Glutamatergic neuron (in vitro differentiated cells): ENCODE data around the gene SRRM1. TPM values are rescaled to one million over a fixed set of nuclear protein-coding genes. Genes with fewer than 3 reads are reported as not detected.

Experiments
- DNase-seq: peaks from one replicate; pipeline ENCODE4 v3.0.0; 2022
- H3K27ac Mint-ChIP-seq: one replicate; pipeline ENCODE4 v1.8.0; 2020; ENCODE audit warnings: mild to moderate bottlenecking, mixed read lengths, inconsistent platforms; ENCODE audit not compliant: unreplicated experiment
- H3K27me3 Mint-ChIP-seq: one replicate; pipeline ENCODE4 v1.8.0; 2020; ENCODE audit warnings: mild to moderate bottlenecking, moderate library complexity, mixed read lengths, inconsistent platforms; ENCODE audit not compliant: unreplicated experiment
- H3K36me3 Mint-ChIP-seq: one replicate; pipeline ENCODE4 v1.8.0; 2020; ENCODE audit warnings: mild to moderate bottlenecking, mixed read lengths, inconsistent platforms; ENCODE audit not compliant: unreplicated experiment
- H3K4me1 Mint-ChIP-seq: one replicate; pipeline ENCODE4 v1.8.0; 2020; ENCODE audit warnings: mild to moderate bottlenecking, low read depth, mixed read lengths, inconsistent platforms; ENCODE audit not compliant: unreplicated experiment
- H3K4me3 Mint-ChIP-seq: one replicate; pipeline ENCODE4 v1.8.0; 2020; ENCODE audit warnings: mild to moderate bottlenecking, mixed read lengths, inconsistent platforms; ENCODE audit not compliant: unreplicated experiment
- H3K9me3 Mint-ChIP-seq: one replicate; pipeline ENCODE4 v1.8.0; 2020; ENCODE audit warnings: mild to moderate bottlenecking, moderate library complexity, mixed read lengths, inconsistent platforms; ENCODE audit not compliant: unreplicated experiment
- total RNA-seq: library from RNA; stranded (reverse); fragmentation: NEBNext Ultra II Directional; extraction: Animal tissue kit (Norgen Biotek cat#: 25700); gene quantifications from one replicate; pipeline ENCODE4 v1.2.1, GENCODE V29; 2021; ENCODE audit not compliant: unreplicated experiment
- TF ChIP-seq, protein P1 (sequence below): fragments of 200-600 bp; sonication (generic); IDR thresholded peaks from one replicate; pipeline ENCODE4 v1.5.0; 2021; ENCODE audit not compliant: partially characterized antibody, unreplicated experiment

SRRM1 gene
- total RNA-seq, 1 donor from 2014 or later = 113 TPM

DNA sequence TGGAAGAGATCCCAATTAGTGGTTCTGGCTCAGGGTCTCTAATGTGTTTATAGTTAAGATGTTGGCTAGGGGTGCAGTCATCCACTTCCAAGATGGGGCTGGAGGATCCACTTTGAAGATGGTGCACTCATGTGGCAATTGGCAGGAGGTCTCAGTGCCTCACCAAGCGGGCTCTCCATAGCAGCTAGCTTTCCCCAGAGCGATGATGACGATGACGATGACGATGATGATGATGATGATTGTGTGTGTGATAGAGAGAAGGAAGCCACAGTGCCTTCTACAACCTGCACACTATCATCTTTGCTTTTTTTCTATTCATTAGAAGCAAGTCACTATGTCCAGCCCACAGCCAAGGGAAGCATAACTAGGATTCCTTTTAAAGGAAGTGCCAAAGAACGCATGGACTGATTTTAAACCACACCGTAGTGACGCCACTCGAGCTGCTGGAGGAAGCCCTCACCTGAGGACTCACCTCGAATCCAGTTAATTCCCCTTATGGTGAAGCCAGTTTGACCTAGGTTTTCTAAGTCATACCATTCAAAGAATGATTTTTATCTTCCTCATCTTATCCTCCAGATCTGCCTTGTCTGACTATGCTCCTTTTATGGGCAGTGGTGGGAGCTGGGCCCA is 49.4 kb downstream of the SRRM1 start:
- no peak for DNase-seq
- no peaks in the 10 kb centered on the region for H3K36me3 Mint-ChIP-seq

DNA sequence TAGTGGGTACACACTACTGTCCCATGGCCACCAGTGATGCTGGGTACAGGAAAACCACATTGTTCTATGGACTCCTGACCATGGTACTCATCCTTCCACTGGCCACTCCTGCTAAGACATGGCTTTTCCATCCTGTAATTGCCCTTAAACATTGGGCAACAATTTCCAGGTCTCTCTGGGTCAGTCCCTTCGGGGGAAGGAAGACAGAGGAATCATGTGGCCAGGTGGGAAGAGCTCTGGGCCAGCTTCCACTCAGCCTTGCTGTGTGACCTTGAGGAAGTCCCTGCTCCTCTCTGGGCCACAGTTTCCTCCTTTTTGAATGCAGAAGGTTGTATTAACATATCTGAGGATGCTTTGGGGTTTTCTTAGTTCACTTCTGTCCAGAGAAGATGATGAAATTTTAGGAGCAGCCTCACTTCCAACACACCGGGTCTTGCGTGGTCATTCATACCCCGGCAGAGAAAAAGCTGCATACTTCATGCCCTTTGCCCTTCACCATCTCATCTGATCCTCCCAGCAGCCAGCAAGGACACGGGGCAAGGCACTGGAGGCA is 50.8 kb downstream of the SRRM1 start:
- TF ChIP-seq, protein P1, sequence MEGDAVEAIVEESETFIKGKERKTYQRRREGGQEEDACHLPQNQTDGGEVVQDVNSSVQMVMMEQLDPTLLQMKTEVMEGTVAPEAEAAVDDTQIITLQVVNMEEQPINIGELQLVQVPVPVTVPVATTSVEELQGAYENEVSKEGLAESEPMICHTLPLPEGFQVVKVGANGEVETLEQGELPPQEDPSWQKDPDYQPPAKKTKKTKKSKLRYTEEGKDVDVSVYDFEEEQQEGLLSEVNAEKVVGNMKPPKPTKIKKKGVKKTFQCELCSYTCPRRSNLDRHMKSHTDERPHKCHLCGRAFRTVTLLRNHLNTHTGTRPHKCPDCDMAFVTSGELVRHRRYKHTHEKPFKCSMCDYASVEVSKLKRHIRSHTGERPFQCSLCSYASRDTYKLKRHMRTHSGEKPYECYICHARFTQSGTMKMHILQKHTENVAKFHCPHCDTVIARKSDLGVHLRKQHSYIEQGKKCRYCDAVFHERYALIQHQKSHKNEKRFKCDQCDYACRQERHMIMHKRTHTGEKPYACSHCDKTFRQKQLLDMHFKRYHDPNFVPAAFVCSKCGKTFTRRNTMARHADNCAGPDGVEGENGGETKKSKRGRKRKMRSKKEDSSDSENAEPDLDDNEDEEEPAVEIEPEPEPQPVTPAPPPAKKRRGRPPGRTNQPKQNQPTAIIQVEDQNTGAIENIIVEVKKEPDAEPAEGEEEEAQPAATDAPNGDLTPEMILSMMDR = no peak
- H3K9me3 Mint-ChIP-seq = no peaks in the 10 kb centered on the region

More for the DNA sequence above, 49.4 kb downstream of the SRRM1 start:
- no peak overlapping the region for H3K27ac Mint-ChIP-seq
- no peaks in the 10 kb centered on the region for H3K9me3 Mint-ChIP-seq
- H3K27me3 Mint-ChIP-seq = peaks cover 2% of the 10 kb centered on the region
- H3K4me3 Mint-ChIP-seq = no peak overlapping the region
- TF ChIP-seq, protein P1 = no peak
- H3K4me1 Mint-ChIP-seq = peaks cover 5% of the 10 kb centered on the region

DNA sequence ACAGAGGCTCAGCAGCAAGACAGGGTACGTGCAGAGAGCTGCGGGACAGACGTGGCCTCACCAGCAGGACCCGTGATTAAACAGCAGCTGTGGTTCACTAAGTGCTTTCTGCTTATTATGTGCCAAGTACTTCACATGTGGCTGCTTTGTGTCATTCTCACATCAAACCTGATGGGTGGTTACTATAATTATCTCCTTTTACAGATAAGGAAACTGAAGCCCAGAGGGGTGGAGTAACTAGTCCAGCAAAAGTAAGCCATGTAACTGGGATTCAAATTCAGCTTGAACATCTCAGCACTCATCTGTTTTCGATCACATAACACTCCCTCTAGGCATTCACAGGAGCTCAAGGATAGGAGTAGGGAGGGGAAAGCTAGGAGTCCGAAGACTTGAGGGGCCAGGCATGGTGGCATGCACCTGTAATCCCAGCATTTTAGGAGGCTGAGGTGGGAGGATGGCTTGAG is 51.3 kb downstream of the SRRM1 start:
- H3K36me3 Mint-ChIP-seq = no peaks in the 10 kb centered on the region
- peak overlapping the region; percentile 56 for H3K27ac Mint-ChIP-seq
- TF ChIP-seq, protein P1 = no peak
- DNase-seq = no peak
- H3K4me1 Mint-ChIP-seq = peaks cover 5% of the 10 kb centered on the region
- peaks cover 2% of the 10 kb centered on the region for H3K27me3 Mint-ChIP-seq
- H3K4me3 Mint-ChIP-seq = no peak overlapping the region
- H3K9me3 Mint-ChIP-seq = no peaks in the 10 kb centered on the region

More for the DNA sequence above, 50.8 kb downstream of the SRRM1 start:
- H3K36me3 Mint-ChIP-seq = no peaks in the 10 kb centered on the region
- no peak overlapping the region for H3K4me3 Mint-ChIP-seq
- peak overlapping the region; percentile 56 for H3K27ac Mint-ChIP-seq
- H3K4me1 Mint-ChIP-seq = peaks cover 5% of the 10 kb centered on the region
- H3K27me3 Mint-ChIP-seq = peaks cover 2% of the 10 kb centered on the region
- no peak for DNase-seq

DNA sequence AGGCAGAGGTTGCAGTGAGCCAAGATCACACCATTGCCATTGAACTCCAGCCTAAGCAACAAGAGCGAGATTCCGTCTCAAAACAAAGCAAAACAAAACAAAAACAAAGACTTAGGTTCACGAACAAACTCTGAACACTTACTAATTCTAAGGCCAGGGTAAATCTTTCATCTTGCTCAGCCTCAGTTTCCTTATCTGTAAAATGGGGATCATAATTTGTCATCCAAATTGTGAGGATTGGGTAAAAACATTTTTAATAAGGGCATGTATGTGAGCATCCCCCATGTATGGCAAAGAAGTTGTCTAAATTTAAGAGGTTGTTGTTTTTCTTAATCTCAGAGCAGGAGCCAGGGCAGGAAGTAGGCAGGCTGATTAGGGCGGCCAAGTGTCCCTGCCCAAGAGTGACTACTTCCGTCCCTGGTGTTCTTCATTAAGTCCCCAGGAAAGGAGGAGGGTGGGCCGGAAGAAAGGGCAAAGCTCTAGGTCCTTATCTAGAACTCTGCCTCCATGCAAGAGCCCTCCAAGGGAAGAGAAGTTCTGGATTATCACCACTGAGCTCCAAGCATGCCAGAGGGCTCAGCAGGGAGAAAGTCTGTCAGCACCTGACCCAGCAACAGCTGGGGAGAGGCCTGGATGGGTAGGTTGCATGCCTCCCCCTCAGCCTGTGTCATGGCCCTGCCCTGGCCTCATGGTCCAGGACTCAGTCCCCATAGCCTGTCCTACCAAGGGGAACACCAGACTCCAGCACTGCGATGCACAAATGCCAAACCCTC is 52.3 kb downstream of the SRRM1 start:
- TF ChIP-seq, protein P1 = no peak
- no peaks in the 10 kb centered on the region for H3K36me3 Mint-ChIP-seq

More for the DNA sequence above, 52.3 kb downstream of the SRRM1 start:
- peaks cover 9% of the 10 kb centered on the region for H3K4me1 Mint-ChIP-seq
- no peak overlapping the region for H3K27ac Mint-ChIP-seq
- H3K27me3 Mint-ChIP-seq = peaks cover 2% of the 10 kb centered on the region
- no peaks in the 10 kb centered on the region for H3K9me3 Mint-ChIP-seq
- H3K4me3 Mint-ChIP-seq = no peak overlapping the region
- DNase-seq = no peak
